ENCODE results near the gene ZNF117. TPM values are rescaled to one million over a fixed set of nuclear protein-coding genes. Genes with fewer than 3 reads are reported as not detected.

Gene ZNF117
- 2.4 and 5.8 TPM in 2 replicates for total RNA-seq

GRCh38 chr7:64990936-64991335, at the start of gene ZNF117:
Gene ZNF117, minus strand, starts transcription at chr7:64991036.

GRCh38 chr7:65006094-65006992, 15.5 kb upstream of the ZNF117 start, which contains the start of gene ERV3-1:
Gene ERV3-1, minus strand, starts transcription at chr7:65006687. Its CDS starts 13,661 bp downstream, at chr7:64993026.

Other genes with a start within 250 kb of the ZNF117 start
- gene ZNF138, start 196.6 kb downstream of the ZNF117 start, total RNA-seq: 2.8 and 5.5 TPM in 2 replicates
- 3.1 and 8.4 TPM in 2 replicates for gene ZNF273, start 87.8 kb downstream of the ZNF117 start, total RNA-seq
- gene ERV3-1, start 15.7 kb upstream of the ZNF117 start, total RNA-seq: 5.7 and 10.1 TPM in 2 replicates